Activated CD8-positive, alpha-beta T cell treated with anti-CD3 and anti-CD28 coated beads for 36 hours (primary cell): ENCODE data around the gene TBC1D26. TPM values are rescaled to one million over a fixed set of nuclear protein-coding genes. Genes with fewer than 3 reads are reported as not detected.
"Not testable (repeated sequence)": the region's sequence is repeated elsewhere in the genome, so short reads cannot be mapped to it uniquely, and the experiment has no call there.

Source experiments
- ATAC-seq: fragments of 200-7000 bp; cut with Tn5 transposase; one replicate; pipeline ENCODE4 v1.10.0; 2021; ENCODE audit warnings: mild to moderate bottlenecking, moderate library complexity
- CTCF ChIA-PET: fragments of 350-600 bp; sonication (Branson Sonifier 250); formaldehyde crosslinking; loops from one replicate; lab custom pipeline; 2021; ENCODE audit warnings: antibody characterized with exemption; lab: Charles Lee
- POLR2A ChIA-PET: fragments of 350-600 bp; sonication (Branson Sonifier 250); formaldehyde crosslinking; loops from one replicate; lab custom pipeline; 2021; ENCODE audit warnings: antibody characterized with exemption; lab: Charles Lee
- DNase-seq: peaks from one replicate; pipeline ENCODE4 v3.0.0-alpha.2; 2020
- H3K27ac Mint-ChIP-seq: one replicate; pipeline ENCODE4 v1.8.0; 2021; ENCODE audit warnings: mild to moderate bottlenecking, mixed read lengths
- H3K27me3 Mint-ChIP-seq: one replicate; pipeline ENCODE4 v1.8.0; 2021; ENCODE audit warnings: mixed read lengths
- H3K36me3 Mint-ChIP-seq: one replicate; pipeline ENCODE4 v1.8.0; 2021; ENCODE audit warnings: low read depth, mixed read lengths
- H3K4me1 Mint-ChIP-seq: one replicate; pipeline ENCODE4 v1.8.0; 2021; ENCODE audit warnings: low read depth, mixed read lengths
- H3K4me3 Mint-ChIP-seq: one replicate; pipeline ENCODE4 v1.8.0; 2021; ENCODE audit warnings: mild to moderate bottlenecking, moderate library complexity, mixed read lengths
- H3K9me3 Mint-ChIP-seq: one replicate; pipeline ENCODE4 v1.8.0; 2021; ENCODE audit warnings: mixed read lengths
- intact Hi-C: fragments of 100-400 bp; cut with micrococcal nuclease; formaldehyde crosslinking; loops from one replicate; pipeline ENCODE4 v1.10.0; 2022
- total RNA-seq, 2 experiments: library from RNA; stranded (reverse); gene quantifications; one replicate each; pipeline ENCODE4 v1.2.3, GENCODE V29; 2021

TBC1D26 gene
- total RNA-seq, result under 1 TPM; 0.68 to 0.76 TPM

GRCh38 chr17:15731900-15732299, at the start of gene TBC1D26:
Gene TBC1D26, plus strand, starts transcription at chr17:15732283. Its CDS starts 3,066 bp downstream, at chr17:15735349.
- POLR2A ChIA-PET, H3K9me3 Mint-ChIP-seq, CTCF ChIA-PET, ATAC-seq, intact Hi-C loops, H3K27ac Mint-ChIP-seq, H3K36me3 Mint-ChIP-seq, H3K27me3 Mint-ChIP-seq, H3K4me1 Mint-ChIP-seq, H3K4me3 Mint-ChIP-seq, DNase-seq: not testable (repeated sequence)

GRCh38 chr17:15683135-15683534, 48.9 kb upstream of the TBC1D26 start:
- H3K9me3 Mint-ChIP-seq, CTCF ChIA-PET, H3K27ac Mint-ChIP-seq, intact Hi-C loops, POLR2A ChIA-PET, DNase-seq, ATAC-seq, H3K27me3 Mint-ChIP-seq: not testable (repeated sequence)
- H3K4me3 Mint-ChIP-seq, result peak overlapping the region; percentile 94
- peaks cover 17% of the 10 kb centered on the region for H3K36me3 Mint-ChIP-seq
- H3K4me1 Mint-ChIP-seq, result peaks cover 25% of the 10 kb centered on the region

- H3K27me3 Mint-ChIP-seq, intact Hi-C loops, POLR2A ChIA-PET, H3K9me3 Mint-ChIP-seq, CTCF ChIA-PET: not testable (repeated sequence)
- ATAC-seq, result peak; percentile 98
- DNase-seq, result peak; percentile 86
- Mint-ChIP-seq H3K4me3 (peak within 1 kb of the TSS; percentile 94), H3K27ac (peak within 1 kb of the TSS; percentile 89), H3K4me1 (peaks cover 25% of the 10 kb centered on the region), H3K36me3 (peaks cover 14% of the 10 kb centered on the region)
Measured at GRCh38 chr17:15683824-15684478, 48.1 kb upstream of the TBC1D26 start, which contains the start of gene TRIM16. Gene TRIM16, minus strand, starts transcription at chr17:15684311. Its CDS starts 32,702 bp downstream, at chr17:15651609.

GRCh38 chr17:15687494-15687893, 44.6 kb upstream of the TBC1D26 start:
- intact Hi-C loops, H3K27me3 Mint-ChIP-seq, ATAC-seq, H3K9me3 Mint-ChIP-seq, DNase-seq, H3K27ac Mint-ChIP-seq, H3K36me3 Mint-ChIP-seq, POLR2A ChIA-PET, H3K4me3 Mint-ChIP-seq, CTCF ChIA-PET: not testable (repeated sequence)
- H3K4me1 Mint-ChIP-seq, result peaks cover 15% of the 10 kb centered on the region

GRCh38 chr17:15698967-15699366, 33.1 kb upstream of the TBC1D26 start:
- peak overlapping the region; percentile 78 for H3K27ac Mint-ChIP-seq
- DNase-seq, intact Hi-C loops, POLR2A ChIA-PET, H3K9me3 Mint-ChIP-seq, ATAC-seq, H3K27me3 Mint-ChIP-seq, CTCF ChIA-PET, H3K4me1 Mint-ChIP-seq: not testable (repeated sequence)
- H3K4me3 Mint-ChIP-seq, result peak overlapping the region; percentile 79
- peaks cover 24% of the 10 kb centered on the region for H3K36me3 Mint-ChIP-seq

GRCh38 chr17:15699413-15699924, 32.6 kb upstream of the TBC1D26 start, which contains the start of gene ZNF286A:
Gene ZNF286A, plus strand, starts transcription at chr17:15699752. Its CDS starts 578 bp downstream, at chr17:15700330.
- H3K4me3 Mint-ChIP-seq, result peak within 1 kb of the TSS; percentile 79
- peak within 1 kb of the TSS; percentile 78 for H3K27ac Mint-ChIP-seq
- H3K27me3 Mint-ChIP-seq, H3K9me3 Mint-ChIP-seq, POLR2A ChIA-PET, CTCF ChIA-PET, H3K4me1 Mint-ChIP-seq, intact Hi-C loops: not testable (repeated sequence)
- H3K36me3 Mint-ChIP-seq, result peaks cover 26% of the 10 kb centered on the region
- ATAC-seq (peak; percentile 96), DNase-seq (peak; percentile 97)

- H3K4me1 Mint-ChIP-seq, POLR2A ChIA-PET, H3K27me3 Mint-ChIP-seq, H3K9me3 Mint-ChIP-seq, DNase-seq, intact Hi-C loops, CTCF ChIA-PET: not testable (repeated sequence)
- ATAC-seq, result peak; percentile 3
- Mint-ChIP-seq H3K4me3 (peak overlapping the region; percentile 79), H3K27ac (peak overlapping the region; percentile 77), H3K36me3 (peaks cover 29% of the 10 kb centered on the region)
Measured at GRCh38 chr17:15699937-15700336, 32.1 kb upstream of the TBC1D26 start.

- H3K27me3 Mint-ChIP-seq, H3K27ac Mint-ChIP-seq, H3K4me3 Mint-ChIP-seq, intact Hi-C loops, ATAC-seq, POLR2A ChIA-PET, H3K4me1 Mint-ChIP-seq, CTCF ChIA-PET, DNase-seq: not testable (repeated sequence)
- Mint-ChIP-seq H3K9me3 (peaks cover 12% of the 10 kb centered on the region), H3K36me3 (peaks cover 66% of the 10 kb centered on the region)
Measured at GRCh38 chr17:15704239-15704638, 27.8 kb upstream of the TBC1D26 start.

GRCh38 chr17:15704813-15705212, 27.3 kb upstream of the TBC1D26 start:
- H3K9me3 Mint-ChIP-seq, result peaks cover 13% of the 10 kb centered on the region
- H3K4me3 Mint-ChIP-seq, H3K4me1 Mint-ChIP-seq, POLR2A ChIA-PET, ATAC-seq, CTCF ChIA-PET, H3K27me3 Mint-ChIP-seq, H3K27ac Mint-ChIP-seq, DNase-seq, intact Hi-C loops: not testable (repeated sequence)
- peaks cover 71% of the 10 kb centered on the region for H3K36me3 Mint-ChIP-seq

GRCh38 chr17:15708879-15709278, 23.2 kb upstream of the TBC1D26 start:
- H3K9me3 Mint-ChIP-seq, result peaks cover 14% of the 10 kb centered on the region
- ATAC-seq, POLR2A ChIA-PET, H3K27me3 Mint-ChIP-seq, H3K4me1 Mint-ChIP-seq, CTCF ChIA-PET, H3K4me3 Mint-ChIP-seq, DNase-seq, intact Hi-C loops, H3K27ac Mint-ChIP-seq: not testable (repeated sequence)
- H3K36me3 Mint-ChIP-seq, result peaks cover 73% of the 10 kb centered on the region

- Mint-ChIP-seq H3K36me3 (peaks cover 58% of the 10 kb centered on the region), H3K9me3 (peaks cover 27% of the 10 kb centered on the region)
- H3K4me3 Mint-ChIP-seq, H3K27ac Mint-ChIP-seq, intact Hi-C loops, CTCF ChIA-PET, POLR2A ChIA-PET, DNase-seq, H3K27me3 Mint-ChIP-seq, ATAC-seq, H3K4me1 Mint-ChIP-seq: not testable (repeated sequence)
Measured at GRCh38 chr17:15716601-15717563, 15.2 kb upstream of the TBC1D26 start.
